Epithelial cell of proximal tubule (primary cell): ENCODE measurements around the gene VWDE. TPM values are rescaled to one million over a fixed set of nuclear protein-coding genes. Genes with fewer than 3 reads are reported as not detected.
"Not testable (repeated sequence)": the region's sequence is repeated elsewhere in the genome, so short reads cannot be mapped to it uniquely, and the experiment has no call there.

Experiments
- DNase-seq: peaks from one replicate; pipeline ENCODE4 v3.0.0-alpha.2; 2011; ENCODE audit warnings: low read depth
- H3K4me3 ChIP-seq: 2 replicates; pipeline ENCODE4 v1.5.1; 2011; ENCODE audit warnings: low read depth, mild to moderate bottlenecking, low read length
- CTCF ChIP-seq: conservative IDR thresholded peaks from 2 replicates; pipeline ENCODE4 v1.5.1; 2012; ENCODE audit warnings: low read depth, mild to moderate bottlenecking, low read length
- total RNA-seq: library from RNA; depleted of rRNA; stranded (reverse); fragments of >200 nt; gene quantifications from 2 replicates; pipeline ENCODE4 v1.2.3, GENCODE V29; 2015

Gene VWDE
- total RNA-seq, 1 donor from 2014 or later: 0.12 TPM

- no peak for TF ChIP-seq CTCF
- H3K4me3 ChIP-seq: no peak overlapping the region
- DNase-seq: no peak
Measured at GRCh38 chr7:12418452-12418851, 14.8 kb upstream of the VWDE start.

DNA sequence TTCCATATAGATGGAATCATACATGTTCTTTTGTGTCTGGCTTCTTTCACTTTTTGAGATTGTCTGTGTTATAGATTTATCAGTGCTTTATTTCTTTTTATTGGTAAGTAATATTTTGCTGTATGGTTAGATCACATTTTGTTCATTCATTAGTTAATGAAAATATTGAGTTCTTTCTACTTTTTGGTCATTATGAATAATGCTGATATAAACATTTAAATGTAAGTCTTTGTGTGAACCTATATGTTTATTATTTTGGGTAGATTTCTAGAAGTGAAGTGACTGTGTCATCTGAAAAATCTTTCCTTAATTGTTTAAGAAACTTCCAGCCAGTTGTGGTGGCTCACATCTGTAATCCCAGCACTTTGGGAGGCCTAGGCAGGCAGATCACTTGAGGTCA is 11.4 kb upstream of the VWDE start:
- no peak for TF ChIP-seq CTCF
- no peak overlapping the region for H3K4me3 ChIP-seq
- DNase-seq: no peak

- DNase-seq: no peak
- H3K4me3 ChIP-seq: no peak overlapping the region
- no peak for TF ChIP-seq CTCF
Measured at GRCh38 chr7:12412407-12412806, 8.7 kb upstream of the VWDE start.

GRCh38 chr7:12410523-12410922 is 6.9 kb upstream of the VWDE start:
- no peak for DNase-seq
- TF ChIP-seq CTCF: no peak
- H3K4me3 ChIP-seq: no peak overlapping the region

GRCh38 chr7:12409097-12409711 is 5.5 kb upstream of the VWDE start:
- H3K4me3 ChIP-seq: no peak overlapping the region
- no peak for DNase-seq
- TF ChIP-seq CTCF: no peak

- H3K4me3 ChIP-seq, DNase-seq: not testable (repeated sequence)
Measured at GRCh38 chr7:12407652-12408051, 4.0 kb upstream of the VWDE start.

DNA sequence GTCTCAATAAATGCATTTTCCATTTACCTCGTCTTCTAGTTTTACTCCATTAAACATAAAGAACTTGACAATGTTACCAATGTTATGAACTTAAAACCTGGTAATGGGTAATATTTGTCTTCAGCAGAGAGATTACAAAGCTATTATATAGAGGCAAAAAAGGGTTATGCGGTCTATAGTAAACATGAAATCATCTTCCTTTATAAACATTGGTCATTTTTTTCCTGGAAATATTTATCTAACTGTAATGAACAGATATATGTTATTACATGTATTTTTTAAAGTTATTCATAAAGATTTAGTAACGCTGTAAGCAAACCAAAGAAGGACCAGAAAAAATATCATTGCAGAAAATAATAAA is 1.3 kb downstream of the VWDE start:
- no peak overlapping the region for H3K4me3 ChIP-seq
- TF ChIP-seq CTCF: no peak
- no peak for DNase-seq
